ENCODE results near the gene MX1. TPM values are rescaled to one million over a fixed set of nuclear protein-coding genes. Genes with fewer than 3 reads are reported as not detected.

The MX1 gene
- total RNA-seq, 1 donor from 2014 or later = 420 TPM

GRCh38 chr21:41387042-41387819 lies 38.8 kb upstream of the MX1 start:
- H3K9me3 Mint-ChIP-seq (ENCODE audit: unreplicated experiment) = peaks cover 8% of the 10 kb centered on the region
- H3K27ac Mint-ChIP-seq (ENCODE audit: unreplicated experiment) = no peak overlapping the region
- H3K4me1 Mint-ChIP-seq (ENCODE audit: low read depth, unreplicated experiment) = no peaks in the 10 kb centered on the region
- Histone ChIP-seq H3K4me1 (ENCODE audit: insufficient read depth, low read length) (no peaks in the 10 kb centered on the region), H4K20me1 (ENCODE audit: insufficient read depth, low read length) (no peaks in the 10 kb centered on the region), H3K36me3 (ENCODE audit: insufficient read depth, low read length) (no peaks in the 10 kb centered on the region), H2AFZ (ENCODE audit: low read depth, low read length) (no peak overlapping the region), H3K9ac (ENCODE audit: low read length) (no peak overlapping the region), H3K27ac (ENCODE audit: low read depth, low read length) (no peak overlapping the region), H3K27me3 (ENCODE audit: insufficient read depth, low read length) (peaks cover 3% of the 10 kb centered on the region), H3K79me2 (ENCODE audit: insufficient read depth, low read length) (no peaks in the 10 kb centered on the region), H3K9me3 (ENCODE audit: insufficient read depth, low read depth, low read length) (peaks cover 7% of the 10 kb centered on the region), H3K4me2 (ENCODE audit: low read length) (no peak overlapping the region), H3K4me3 (ENCODE audit: insufficient read depth, low read depth, low read length) (no peak overlapping the region)
- no peak for FAIRE-seq
- TF ChIP-seq, protein P1, sequence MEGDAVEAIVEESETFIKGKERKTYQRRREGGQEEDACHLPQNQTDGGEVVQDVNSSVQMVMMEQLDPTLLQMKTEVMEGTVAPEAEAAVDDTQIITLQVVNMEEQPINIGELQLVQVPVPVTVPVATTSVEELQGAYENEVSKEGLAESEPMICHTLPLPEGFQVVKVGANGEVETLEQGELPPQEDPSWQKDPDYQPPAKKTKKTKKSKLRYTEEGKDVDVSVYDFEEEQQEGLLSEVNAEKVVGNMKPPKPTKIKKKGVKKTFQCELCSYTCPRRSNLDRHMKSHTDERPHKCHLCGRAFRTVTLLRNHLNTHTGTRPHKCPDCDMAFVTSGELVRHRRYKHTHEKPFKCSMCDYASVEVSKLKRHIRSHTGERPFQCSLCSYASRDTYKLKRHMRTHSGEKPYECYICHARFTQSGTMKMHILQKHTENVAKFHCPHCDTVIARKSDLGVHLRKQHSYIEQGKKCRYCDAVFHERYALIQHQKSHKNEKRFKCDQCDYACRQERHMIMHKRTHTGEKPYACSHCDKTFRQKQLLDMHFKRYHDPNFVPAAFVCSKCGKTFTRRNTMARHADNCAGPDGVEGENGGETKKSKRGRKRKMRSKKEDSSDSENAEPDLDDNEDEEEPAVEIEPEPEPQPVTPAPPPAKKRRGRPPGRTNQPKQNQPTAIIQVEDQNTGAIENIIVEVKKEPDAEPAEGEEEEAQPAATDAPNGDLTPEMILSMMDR (IDR thresholded peaks at IDR 0.05; ENCODE audit: insufficient read depth, low read depth, low read length) = no peak
- no peak for TF ChIP-seq EZH2 (IDR thresholded peaks at IDR 0.05; ENCODE audit: insufficient read depth, low read length)
- H3K4me3 Mint-ChIP-seq (ENCODE audit: unreplicated experiment) = no peak overlapping the region
- H3K27me3 Mint-ChIP-seq (ENCODE audit: low read depth, unreplicated experiment) = peaks cover 7% of the 10 kb centered on the region
- DNase-seq (ENCODE audit: low read depth) = no peak
- peaks cover 22% of the 10 kb centered on the region for H3K36me3 Mint-ChIP-seq (ENCODE audit: low read depth, unreplicated experiment)

DNA sequence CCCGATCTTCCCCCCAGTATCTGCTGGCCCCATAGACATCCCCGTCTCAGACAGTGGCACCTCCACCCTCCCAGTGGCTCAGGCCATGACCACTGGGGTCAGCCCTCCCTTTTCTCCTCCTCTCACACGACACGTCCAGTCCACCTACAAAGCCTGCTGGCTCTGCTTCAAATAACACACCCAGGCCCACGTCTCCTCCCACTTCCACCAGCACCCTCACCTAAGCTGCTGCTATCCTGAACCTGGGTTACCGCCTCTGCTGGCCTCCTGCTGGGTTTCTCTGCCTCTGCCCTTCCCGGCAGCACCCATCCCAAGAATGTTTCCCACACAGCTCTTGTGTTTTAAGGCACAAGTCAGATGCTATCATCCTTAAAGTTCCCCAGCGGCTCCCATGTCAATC lies 38.2 kb upstream of the MX1 start:
- TF ChIP-seq, protein P1 (IDR thresholded peaks at IDR 0.05; ENCODE audit: insufficient read depth, low read depth, low read length) = no peak
- TF ChIP-seq EZH2 (IDR thresholded peaks at IDR 0.05; ENCODE audit: insufficient read depth, low read length) = no peak
- H3K79me2 ChIP-seq (ENCODE audit: insufficient read depth, low read length) = no peaks in the 10 kb centered on the region
- no peak overlapping the region for H3K9ac ChIP-seq (ENCODE audit: low read length)
- Mint-ChIP-seq H3K9me3 (ENCODE audit: unreplicated experiment) (peaks cover 8% of the 10 kb centered on the region), H3K36me3 (ENCODE audit: low read depth, unreplicated experiment) (peaks cover 18% of the 10 kb centered on the region), H3K4me3 (ENCODE audit: unreplicated experiment) (no peak overlapping the region), H3K27me3 (ENCODE audit: low read depth, unreplicated experiment) (peaks cover 7% of the 10 kb centered on the region), H3K4me1 (ENCODE audit: low read depth, unreplicated experiment) (no peaks in the 10 kb centered on the region), H3K27ac (ENCODE audit: unreplicated experiment) (no peak overlapping the region)
- no peak for DNase-seq (ENCODE audit: low read depth)
- H2AFZ ChIP-seq (ENCODE audit: low read depth, low read length) = no peak overlapping the region
- H4K20me1 ChIP-seq (ENCODE audit: insufficient read depth, low read length) = no peaks in the 10 kb centered on the region
- no peak overlapping the region for H3K4me3 ChIP-seq (ENCODE audit: insufficient read depth, low read depth, low read length)
- H3K9me3 ChIP-seq (ENCODE audit: insufficient read depth, low read depth, low read length) = peaks cover 7% of the 10 kb centered on the region
- no peaks in the 10 kb centered on the region for H3K36me3 ChIP-seq (ENCODE audit: insufficient read depth, low read length)
- FAIRE-seq = no peak
- no peaks in the 10 kb centered on the region for H3K4me1 ChIP-seq (ENCODE audit: insufficient read depth, low read length)
- no peak overlapping the region for H3K27ac ChIP-seq (ENCODE audit: low read depth, low read length)
- no peak overlapping the region for H3K4me2 ChIP-seq (ENCODE audit: low read length)
- peaks cover 3% of the 10 kb centered on the region for H3K27me3 ChIP-seq (ENCODE audit: insufficient read depth, low read length)

DNA sequence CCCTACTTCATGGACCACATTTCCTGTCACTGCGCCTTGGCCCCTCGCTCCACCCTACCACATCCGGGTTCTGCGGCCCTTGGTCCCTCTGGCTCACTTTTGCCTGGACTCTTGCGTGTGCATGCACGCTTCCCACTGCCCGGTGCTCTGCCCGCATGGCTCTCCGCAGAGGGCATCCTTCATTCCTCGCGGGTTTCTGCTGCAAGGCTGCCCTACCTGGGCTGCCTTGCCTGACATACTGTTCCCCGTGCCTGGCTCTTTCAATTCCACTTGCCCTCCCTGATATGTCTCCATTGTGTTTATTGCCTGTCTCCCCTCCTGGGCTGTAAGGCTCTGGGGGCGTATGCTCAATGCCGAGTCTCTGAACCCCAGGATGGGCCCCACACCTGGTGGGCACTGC lies 37.8 kb upstream of the MX1 start:
- H3K9ac ChIP-seq (ENCODE audit: low read length) = no peak overlapping the region
- H3K27ac Mint-ChIP-seq (ENCODE audit: unreplicated experiment) = no peak overlapping the region
- no peak for DNase-seq (ENCODE audit: low read depth)
- no peak overlapping the region for H3K4me3 ChIP-seq (ENCODE audit: insufficient read depth, low read depth, low read length)
- no peaks in the 10 kb centered on the region for H3K4me1 ChIP-seq (ENCODE audit: insufficient read depth, low read length)
- no peak overlapping the region for H3K4me2 ChIP-seq (ENCODE audit: low read length)
- H3K4me3 Mint-ChIP-seq (ENCODE audit: unreplicated experiment) = no peak overlapping the region
- H3K27me3 ChIP-seq (ENCODE audit: insufficient read depth, low read length) = peaks cover 3% of the 10 kb centered on the region
- no peak overlapping the region for H3K27ac ChIP-seq (ENCODE audit: low read depth, low read length)
- no peaks in the 10 kb centered on the region for H4K20me1 ChIP-seq (ENCODE audit: insufficient read depth, low read length)
- peaks cover 7% of the 10 kb centered on the region for H3K9me3 ChIP-seq (ENCODE audit: insufficient read depth, low read depth, low read length)
- peaks cover 17% of the 10 kb centered on the region for H3K36me3 Mint-ChIP-seq (ENCODE audit: low read depth, unreplicated experiment)
- no peaks in the 10 kb centered on the region for H3K4me1 Mint-ChIP-seq (ENCODE audit: low read depth, unreplicated experiment)
- H2AFZ ChIP-seq (ENCODE audit: low read depth, low read length) = no peak overlapping the region
- no peak for TF ChIP-seq EZH2 (IDR thresholded peaks at IDR 0.05; ENCODE audit: insufficient read depth, low read length)
- TF ChIP-seq, protein P1 (IDR thresholded peaks at IDR 0.05; ENCODE audit: insufficient read depth, low read depth, low read length) = no peak
- no peak for FAIRE-seq
- no peaks in the 10 kb centered on the region for H3K79me2 ChIP-seq (ENCODE audit: insufficient read depth, low read length)
- peaks cover 8% of the 10 kb centered on the region for H3K9me3 Mint-ChIP-seq (ENCODE audit: unreplicated experiment)
- H3K36me3 ChIP-seq (ENCODE audit: insufficient read depth, low read length) = no peaks in the 10 kb centered on the region
- H3K27me3 Mint-ChIP-seq (ENCODE audit: low read depth, unreplicated experiment) = peaks cover 7% of the 10 kb centered on the region
